Measurements from ENCODE around the gene RBM18.

Gene RBM18, protein sequence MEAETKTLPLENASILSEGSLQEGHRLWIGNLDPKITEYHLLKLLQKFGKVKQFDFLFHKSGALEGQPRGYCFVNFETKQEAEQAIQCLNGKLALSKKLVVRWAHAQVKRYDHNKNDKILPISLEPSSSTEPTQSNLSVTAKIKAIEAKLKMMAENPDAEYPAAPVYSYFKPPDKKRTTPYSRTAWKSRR

DNA sequence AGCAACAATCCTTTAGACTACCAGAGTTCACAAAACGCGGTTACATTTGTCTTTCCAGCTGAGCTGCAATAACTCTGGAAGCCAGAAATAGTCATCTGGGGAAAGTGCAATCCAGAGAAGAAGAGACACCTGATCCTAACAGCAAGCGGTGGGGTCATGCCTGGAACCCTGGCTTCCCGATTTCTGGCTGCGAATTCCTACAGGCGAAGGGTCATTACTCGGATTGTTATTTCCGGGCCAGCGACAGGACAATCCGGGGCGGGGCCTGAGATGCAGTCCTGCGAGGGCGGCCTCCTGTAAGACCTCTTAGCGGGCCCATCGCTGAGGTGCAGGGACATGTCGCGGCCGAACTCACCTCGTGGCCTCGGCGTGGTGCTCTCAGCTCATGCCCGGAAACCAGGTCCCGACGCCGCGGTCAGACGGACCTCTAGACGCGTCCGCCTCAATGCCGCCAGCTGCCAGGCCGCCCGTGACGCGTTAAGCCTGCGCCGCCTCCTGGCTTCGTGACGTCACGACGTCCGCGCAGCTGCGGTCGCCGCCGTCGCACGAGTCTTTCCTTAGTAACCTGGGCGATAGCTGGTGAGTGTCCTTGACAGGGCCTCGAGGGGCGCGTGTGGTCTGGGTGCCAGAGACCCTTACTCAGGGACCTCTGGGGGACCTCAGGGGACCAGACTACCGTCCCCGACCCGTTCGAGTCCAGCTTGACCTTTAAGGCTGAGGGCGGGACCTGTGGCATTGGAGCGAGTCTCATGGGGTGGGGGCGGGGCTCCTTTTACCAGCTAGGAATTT lies at the start of gene RBM18, which contains the start of gene MRRF:
TSS of gene RBM18 (minus strand) at position 481 of the 789 bp plus-strand sequence. CDS start 3,348 bp downstream, outside the sequence.
TSS of gene MRRF (plus strand) at position 523 of the 789 bp plus-strand sequence. CDS start 6,010 bp downstream, outside the sequence.
- DNase-seq: peak; percentile 99

DNA sequence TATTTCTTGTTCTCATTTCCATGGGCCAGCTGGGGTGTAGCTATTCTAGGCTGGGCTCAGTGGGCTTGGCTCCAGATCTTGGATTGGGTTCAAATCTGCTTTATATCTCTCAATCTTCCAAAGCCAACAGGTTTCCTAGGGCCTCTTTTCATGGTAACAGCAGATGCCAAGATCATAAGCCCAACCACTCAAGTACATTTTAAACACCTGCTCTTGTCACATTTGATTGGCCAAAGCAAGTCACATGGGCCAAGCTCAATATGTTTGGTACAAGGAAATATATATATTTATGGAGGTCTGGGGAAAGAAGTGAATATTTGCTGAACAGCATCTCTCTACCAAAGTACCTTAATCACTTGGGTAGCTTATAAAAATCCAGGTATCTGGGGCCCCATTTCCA lies 49.5 kb upstream of the RBM18 start:
- DNase-seq: no peak

DNA sequence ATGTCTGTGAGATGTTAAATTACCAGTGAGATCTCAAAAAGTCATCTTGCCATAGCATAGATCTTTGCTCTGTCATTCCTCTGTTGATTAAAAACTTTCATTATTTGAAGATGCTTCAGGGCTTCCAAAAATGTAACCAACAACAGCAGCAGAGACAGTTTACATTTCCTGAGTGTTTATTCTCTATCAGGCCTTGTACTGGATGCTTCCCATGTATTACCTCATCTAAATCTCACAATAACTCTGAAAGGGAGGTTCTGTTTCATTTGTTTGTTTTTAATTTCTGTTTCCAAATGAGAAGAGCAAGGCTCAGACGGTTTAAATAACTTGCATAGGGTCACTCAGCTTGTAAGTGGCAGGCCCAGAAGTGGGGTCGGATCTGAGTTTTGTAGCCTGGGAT lies 45.2 kb upstream of the RBM18 start:
- DNase-seq: no peak

DNA sequence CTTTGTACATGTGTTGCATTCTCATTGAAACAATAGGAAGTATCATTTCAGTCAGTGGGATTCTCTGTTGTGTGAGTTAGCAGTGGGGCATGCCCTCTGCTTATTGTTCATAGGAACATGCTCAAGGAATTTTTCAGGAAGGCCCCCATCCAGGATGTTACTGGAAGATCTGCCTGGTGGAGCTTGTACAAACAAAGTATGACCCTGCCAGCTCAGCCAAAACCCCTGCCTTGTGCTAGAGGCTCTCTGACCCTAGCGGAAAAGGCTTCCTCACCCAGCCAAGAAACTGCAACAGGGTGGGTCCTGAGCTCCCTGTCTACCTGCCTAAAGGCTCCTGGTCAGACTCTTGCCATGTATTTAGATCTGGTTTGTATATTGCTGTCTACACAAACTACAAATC lies 43.3 kb upstream of the RBM18 start:
- DNase-seq: no peak

DNA sequence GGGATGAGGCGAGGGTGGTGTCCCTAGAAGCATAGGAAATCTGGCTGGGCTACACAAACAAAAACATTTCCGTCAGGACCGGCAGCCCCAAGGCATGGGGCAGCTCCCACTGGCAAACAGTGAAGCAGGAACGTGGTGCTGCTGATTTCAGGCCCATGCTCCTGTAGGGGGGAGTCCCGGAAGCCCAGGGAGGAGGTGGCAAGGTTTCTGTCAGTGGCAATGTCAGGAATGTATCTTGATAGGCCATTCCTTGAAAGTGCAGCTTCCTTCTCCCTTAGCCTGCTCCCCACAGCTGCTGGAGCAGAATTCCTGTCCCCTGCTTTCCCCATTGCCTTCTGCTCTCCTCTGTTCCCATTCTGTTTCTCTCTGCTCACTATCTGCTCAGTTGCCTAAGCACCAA lies 42.4 kb upstream of the RBM18 start:
- no peak for DNase-seq

DNA sequence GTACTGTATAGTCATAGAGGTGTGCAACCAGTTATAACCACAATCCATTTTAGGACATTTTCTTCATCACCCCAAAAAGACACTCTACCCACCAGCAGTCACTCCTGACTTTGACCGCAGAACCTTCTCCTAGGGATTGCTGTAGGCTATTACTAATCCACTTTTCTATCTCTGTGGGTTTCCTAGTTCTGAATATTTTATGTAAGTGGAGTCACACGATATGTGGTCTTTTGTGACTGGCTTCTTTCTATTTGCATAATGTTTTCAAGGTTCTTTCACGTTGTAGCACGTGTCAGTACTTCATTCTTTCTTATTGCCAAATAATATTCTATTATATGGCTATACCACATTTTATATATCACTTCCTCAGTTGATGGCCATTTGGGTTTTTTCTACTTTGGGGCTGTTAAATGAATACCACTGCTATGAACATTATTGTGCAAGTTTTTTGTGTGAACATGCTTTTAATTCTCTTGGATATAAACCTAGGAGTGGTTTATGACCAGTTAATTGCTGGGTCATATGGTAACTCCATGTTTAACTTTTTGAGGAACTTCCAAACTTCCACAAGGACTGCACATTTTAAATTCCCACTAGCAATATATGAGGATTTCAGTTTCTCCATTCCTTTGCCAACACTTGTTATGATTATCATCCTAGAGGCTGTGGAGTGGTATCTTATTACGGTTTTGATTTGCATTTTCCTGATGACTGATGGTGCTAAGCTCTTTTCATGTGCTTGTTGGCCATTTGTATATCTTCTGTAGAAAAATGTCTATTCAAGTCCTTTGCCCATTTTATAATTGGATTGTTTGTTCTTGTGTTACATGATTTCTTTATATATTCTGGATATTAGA lies 37.8 kb upstream of the RBM18 start:
- no peak for DNase-seq

DNA sequence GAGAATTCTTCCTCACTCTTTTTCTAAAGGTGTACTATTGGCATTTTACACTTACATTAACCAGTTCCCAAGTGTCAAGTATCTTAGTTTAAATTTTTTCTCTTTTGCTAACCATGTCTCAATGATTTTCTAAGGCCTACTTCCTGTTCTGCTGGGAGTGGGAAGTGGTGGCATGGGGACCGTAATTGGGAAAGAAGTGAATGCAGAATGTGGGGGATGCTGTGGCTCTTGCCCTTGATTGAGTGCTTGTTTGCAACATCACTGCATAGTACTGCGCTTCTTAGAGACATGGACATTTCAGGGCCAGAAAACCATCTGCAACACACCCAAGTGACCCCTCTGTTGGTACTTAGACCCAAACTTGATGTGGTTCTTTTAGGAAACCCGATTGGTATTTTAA lies 32.9 kb upstream of the RBM18 start:
- DNase-seq: no peak

DNA sequence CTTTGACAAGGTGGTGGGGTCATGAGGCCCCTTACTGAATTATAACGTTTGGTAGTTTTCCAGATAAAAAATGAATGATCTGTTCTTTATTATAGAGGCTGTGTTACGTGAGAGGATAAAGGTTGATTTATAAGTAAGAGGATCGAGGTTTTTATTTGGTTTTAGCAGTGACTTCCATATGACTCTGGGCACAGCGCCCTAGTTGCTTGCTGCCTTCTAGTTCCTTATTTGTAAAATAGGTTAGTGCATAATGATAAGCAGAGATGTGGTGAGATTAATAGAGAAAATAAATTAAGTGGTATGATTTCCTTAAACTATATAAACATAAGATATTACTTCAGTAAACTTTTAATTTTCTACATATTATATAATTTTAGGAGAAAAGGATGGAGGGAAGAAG lies 29.9 kb upstream of the RBM18 start:
- no peak for DNase-seq

DNA sequence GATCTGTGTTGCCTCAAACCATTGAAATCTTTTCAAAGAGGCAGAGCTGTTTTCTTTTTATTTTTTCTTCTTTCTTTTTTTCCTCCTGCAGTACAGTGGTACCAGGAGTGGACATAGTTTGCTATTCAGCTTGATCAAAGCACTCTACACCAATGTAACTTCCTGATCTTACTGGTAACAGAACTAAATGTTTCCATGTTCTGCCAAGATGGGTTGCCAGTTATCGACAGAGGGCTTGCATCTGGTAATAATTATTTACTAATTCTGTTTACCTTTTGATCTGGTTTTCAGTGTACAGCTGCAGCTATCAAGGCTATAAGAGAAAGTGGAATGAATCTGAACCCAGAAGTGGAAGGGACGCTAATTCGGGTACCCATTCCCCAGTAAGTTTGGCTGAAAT lies 26.8 kb upstream of the RBM18 start:
- no peak for DNase-seq

DNA sequence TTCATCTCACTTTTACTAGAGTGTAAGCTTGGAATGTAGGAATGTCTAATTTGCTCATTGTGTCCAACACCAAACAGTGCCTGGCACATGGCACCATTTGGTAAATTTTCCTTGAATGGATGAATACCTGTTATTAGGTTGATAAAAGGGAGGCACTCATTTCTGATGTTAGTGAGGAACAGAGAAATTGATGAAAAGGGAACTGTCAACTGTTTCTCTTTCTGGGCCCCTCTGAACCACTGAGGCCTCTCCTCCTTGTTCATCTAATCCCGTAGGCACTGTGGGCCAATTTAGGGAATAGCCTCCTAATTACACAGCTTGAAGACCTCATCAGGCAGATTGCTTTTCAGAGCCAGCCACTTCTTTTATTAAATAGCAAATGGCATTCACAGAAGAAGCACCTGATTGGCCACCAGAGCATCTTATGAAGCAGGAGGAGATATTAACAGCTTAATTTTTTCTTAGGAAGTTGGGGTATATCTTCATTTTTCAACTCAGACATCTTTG lies 22.6 kb upstream of the RBM18 start:
- DNase-seq: no peak

DNA sequence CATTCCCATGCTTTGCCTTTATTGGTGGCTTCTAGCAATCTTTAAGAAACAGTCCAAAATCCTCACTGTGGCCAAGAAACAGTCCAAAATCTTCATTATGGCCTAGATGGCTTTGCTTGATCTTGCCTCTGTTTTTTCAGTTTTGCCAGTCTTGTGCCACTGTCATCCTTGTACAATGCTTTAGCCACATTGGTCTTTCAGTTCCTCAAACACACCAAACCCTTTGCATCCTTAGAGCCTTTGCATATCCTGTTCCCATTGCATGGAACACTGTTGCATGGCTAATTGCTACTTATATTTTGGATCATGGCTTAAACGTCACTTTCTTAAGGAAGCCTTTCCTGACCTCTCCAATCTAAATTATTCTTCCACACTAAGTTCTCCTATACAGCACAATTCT lies 22.1 kb upstream of the RBM18 start:
- DNase-seq: no peak

DNA sequence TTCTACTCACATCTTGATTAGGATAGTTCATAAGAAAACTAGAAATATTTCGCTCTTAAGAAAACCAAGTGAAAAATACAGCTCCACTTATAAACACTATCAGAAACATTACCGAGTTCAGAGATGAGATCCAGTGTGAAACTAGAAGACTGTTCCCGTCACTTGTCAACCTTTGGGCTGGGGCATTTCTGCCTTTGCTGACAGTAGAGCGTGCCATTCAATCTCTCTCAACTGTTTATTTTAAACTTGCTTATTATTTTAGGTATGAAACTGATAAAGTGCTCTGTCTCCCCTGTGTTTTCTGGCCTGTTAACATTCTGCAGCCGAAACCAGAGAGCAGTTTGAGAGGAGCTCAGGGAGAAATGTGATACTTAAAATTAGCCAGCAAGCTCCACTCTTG lies 16.7 kb upstream of the RBM18 start:
- DNase-seq: no peak

DNA sequence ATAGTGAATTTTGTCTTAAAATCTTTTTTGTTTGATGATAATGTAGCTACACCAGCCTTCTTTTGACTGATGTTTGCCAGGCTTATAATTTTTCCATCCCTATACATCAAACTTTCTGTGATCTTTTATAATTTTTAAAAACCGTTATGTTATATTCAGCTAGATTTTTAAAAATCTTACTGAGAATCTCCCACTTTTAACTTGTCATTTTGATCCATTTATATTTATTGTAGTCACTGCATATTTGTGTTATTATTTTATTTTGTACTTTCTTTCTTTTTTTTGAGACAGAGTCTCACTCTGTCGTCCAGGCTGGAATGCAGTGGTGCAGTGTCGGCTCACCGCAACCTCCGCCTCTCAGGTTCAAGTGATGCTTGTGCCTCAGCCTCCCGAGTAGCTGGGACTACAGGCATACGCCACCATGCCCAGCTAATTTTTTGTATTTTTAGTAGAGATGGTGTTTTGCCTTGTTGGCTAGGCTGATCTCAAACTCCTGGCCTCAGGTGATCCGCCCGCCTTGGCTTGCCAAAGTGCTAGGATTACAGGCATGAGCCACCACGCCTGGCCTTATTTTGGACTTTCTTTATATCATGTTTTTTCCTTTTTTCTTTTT lies 12.8 kb upstream of the RBM18 start:
- no peak for DNase-seq

DNA sequence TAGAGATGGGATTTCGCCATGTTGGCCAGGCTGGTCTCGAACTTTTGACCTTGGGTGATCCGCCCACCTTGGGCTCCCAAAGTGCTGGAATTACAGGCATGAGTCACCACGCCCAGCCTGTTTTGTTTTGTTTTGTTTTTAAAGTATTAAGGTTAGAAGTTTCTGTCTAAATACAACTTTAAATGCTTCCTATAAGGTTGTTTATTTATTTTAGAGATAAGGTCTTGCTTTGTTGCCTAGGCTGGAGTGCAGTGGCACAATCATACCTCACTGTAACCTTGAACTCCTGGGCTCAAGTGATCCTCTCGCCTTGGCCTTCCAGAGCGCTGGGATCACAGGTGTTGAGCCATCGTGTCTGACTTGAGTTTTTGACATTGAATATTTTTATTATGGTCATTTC lies 11.5 kb upstream of the RBM18 start:
- no peak for DNase-seq

DNA sequence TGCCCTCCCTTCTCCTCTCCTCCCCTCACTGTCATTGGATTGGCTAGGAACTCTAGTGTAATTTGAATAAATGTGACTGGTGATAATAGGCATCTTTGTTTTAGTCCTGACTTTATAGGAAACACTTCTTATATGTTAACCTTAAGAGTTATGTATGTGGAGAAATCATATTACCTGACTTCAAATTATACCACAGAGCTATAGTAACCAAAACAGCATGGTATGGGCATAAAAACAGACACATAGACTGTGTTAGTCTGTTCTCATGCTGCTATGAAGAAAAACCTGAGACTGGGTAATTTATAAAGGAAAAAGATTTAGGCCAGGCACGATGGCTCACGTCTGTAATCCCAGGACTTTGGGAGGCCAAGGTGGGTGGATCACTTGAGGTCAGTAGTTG lies 9.4 kb upstream of the RBM18 start:
- no peak for DNase-seq

DNA sequence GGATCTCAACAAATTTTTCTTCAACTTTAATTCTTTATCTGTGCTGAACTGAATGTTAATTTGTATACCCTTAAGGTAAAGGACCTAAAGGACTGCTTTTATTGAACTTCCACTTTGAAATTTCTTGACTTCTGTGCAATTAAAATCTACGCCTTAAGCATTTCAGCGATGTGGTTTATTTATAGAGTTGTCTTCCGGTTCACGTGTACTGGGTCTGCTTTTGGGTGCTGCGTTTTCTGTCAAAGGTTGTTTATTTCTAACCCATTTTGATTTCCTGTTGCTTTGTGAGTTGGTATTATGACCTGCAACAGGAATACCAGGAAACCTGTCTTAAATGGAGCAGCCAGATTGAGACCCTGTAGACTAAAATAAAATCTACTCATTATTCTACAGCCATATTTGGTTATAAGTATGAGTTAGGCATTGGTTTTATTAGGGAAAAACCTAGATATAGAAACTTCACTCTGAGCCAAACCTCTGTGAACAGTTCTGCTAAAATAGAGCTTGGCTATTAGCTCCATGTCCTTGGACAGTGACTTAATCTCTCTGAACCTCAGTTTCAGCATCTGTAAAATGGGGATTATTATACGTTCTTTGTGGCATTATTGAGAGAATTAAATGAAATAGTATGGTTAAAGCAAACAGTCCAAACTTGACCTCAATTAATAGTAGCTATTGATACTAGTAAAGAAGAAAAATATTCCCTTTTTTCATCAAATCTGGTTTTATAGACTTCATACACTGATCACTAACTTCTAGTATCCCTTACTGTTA lies 3.6 kb upstream of the RBM18 start:
- DNase-seq: no peak

DNA sequence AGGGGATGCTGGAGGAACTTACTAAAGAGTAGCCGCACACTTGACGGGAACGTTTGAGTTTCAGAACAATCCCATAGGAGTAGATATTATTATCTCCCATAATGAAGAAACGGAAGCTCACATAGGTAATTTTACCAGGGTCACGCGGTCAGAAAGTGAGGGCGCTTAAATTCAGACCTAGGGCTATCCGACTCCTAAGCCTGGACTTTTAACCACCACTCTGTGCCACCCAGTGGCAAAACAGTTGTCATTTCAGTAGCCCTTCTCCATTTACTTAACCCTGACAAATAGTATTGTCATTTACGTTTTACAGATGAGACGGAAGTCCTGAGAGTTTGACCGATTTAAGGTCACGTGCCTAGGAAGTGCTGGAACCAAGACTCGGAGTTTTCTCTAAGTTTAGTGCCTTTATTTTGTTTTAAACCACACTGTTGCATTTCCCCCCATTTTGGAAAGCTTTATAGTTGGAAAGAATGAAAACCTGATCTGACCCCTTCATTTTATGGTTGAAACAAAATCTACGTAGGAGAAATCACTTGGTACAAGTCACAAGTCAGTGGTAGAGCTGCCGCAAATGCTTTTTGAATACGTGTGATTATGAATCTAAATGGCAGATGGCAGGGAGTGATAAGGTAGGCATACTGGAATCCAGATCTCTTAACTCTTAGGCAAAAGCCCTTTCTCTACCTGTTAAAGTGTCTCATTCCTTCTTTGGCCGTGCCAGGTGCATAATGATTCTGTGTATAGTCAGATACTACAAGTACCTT lies 692 bp upstream of the RBM18 start:
- DNase-seq: no peak

DNA sequence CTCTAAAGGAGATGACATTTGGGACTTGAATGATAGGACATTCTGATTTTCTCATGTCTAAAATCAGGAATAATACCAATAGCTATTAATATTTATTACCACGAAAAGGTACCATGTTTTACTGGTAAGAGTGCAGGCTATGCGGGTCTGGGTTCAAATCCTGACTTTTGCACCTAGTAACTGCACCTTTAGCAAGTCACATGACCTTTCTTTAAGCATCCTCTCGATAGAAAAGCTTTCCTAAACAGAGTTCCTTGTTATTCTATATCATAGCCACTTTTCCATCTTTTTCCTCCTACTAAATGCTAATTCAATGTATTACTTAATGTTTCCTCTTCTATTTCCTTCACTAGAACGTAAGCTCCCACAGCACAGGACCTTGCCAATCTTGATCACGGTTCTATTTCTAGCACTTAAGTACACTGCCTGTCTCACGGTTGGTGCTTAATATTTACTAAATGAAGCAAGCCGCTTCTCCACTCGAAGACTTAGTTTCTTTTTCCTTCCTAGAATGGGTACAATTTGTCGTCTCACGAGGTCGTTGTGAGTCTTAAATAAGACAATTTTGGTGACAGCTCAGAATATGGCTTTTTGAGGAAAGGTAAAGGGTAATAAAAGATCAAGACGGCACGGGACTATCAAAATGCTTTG lies 816 bp downstream of the RBM18 start:
- DNase-seq: no peak

DNA sequence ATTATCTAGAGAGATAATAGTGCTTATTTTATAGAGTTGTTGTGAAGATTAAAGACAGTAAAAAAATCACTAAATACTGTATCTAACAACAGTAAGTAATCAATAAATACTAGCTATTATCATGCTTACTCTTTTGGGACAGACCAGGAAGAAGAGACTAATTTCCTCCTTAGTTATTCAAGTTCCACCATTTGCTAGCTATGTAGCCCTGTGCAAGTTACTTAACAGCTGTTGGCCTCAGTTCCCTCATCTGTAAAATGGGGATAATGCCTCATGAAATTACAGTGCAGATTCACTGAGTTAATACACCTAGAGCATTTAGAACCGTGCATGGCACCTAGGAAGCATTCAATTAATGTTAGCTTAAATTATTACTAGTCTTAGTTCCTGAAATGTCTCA lies 2.6 kb downstream of the RBM18 start:
- no peak for DNase-seq

DNA sequence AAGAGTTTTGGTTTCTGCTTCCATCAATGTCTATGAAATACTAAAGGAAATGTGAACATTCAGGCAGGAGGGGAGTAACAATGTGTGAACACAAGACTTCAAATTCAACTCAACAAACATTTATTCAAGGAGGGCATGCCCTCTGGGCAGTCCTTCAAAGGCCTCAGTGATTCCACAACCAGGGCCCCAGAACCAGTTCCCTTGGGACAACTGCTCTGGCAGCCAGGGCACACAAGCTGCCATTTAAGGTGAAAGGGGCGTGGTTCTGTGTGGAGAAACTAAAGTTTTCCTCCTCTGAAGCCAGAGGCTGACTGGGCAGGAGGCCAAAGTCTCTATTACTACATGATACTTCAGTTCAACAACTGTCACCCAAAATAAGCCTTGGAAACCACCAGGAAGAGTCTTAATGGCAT lies 3.2 kb downstream of the RBM18 start:
- no peak for DNase-seq

DNA sequence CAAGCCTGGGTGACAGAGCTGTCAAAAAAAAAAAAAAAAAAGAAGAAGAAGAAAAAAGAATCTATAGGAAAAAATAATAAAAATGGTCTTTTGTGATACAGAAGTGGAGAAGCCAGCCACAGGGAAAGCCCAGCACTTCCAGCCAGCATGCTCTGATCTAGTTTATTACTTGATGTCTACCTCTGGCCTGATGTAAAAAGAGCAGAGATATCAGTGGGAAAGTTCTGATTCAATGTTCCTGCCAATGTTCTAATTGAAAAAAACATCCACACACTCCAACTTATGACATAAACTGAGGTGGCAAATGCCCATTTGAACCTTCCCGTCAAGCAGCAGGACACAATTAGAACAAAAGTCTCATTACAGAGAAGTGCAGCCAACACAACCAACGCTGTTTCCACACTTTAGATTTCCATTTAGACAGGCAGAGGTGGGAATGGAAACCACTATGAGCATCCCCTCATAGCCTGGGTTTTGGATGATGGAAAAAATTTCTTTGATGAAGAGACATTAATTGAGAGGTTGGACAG lies 5.7 kb downstream of the RBM18 start:
- no peak for DNase-seq

Data from retina (tissue), 1 donor.